HG03342 (cell line): ENCODE results near the gene TPO.
"Not testable (repeated sequence)": the region's sequence is repeated elsewhere in the genome, so short reads cannot be mapped to it uniquely, and the experiment has no call there.

Experiments used
- ATAC-seq: cut with Tn5 transposase; IDR thresholded peaks from one replicate; pipeline ENCODE4 v1.9.1; 2021; ENCODE audit warnings: mild to moderate bottlenecking, moderate library complexity; ENCODE audit not compliant: unreplicated experiment

TPO gene

DNA sequence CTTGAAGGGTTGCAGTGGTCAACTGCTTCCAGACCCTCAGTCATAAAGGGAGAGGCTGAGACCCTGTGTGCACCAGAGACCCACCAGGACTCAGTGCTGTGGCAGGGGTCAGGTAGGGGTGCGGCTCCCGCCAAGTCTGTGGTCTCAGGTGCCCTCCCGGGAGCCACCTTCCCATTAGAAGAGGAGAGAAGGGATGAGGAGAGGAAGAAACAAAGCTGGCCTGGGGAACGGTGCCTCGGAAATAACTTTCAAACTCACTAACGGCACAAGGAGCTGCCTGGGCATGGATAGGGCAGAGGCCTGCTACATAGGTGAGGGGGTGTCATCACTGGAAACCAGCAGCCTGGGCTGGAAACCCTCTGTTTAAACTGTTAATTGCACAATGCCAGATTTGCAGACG is 84.9 kb downstream of the TPO start:
- ATAC-seq, result no peak

DNA sequence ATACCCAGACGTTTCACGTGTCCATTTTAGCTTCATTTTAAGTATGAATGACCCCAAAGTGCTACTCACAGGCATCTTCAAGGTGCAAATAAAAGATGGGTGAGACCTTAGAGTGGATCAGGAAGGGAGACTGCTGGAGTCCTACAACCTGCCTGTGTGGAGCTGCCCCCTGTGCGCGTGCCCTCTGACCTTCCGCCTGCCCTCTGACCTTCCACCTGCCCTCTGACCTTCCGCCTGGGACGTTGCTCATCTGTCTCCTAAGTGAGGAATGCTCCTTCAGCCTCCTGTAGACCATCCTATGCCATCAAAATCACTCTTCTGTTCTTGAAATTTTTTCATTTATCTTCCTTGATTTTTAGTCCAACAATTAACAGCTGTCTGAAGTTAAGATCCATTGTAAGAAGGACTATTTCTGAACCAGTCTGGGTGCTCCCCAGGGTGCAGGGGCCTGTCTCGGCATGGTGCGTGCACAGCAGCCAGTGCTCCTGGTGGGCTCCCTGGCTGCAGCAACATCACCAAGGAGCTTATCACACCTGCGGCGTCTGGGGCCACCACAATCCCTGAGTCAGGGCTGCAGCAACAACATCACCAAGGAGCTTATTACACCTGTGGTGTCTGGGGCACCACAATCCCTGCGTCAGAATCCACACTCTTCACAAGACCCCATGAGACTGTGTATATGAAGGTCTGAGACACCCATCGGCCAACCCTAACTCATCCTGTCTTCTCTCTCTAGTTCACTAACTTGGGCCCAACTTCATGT is 86.0 kb downstream of the TPO start:
- no peak for ATAC-seq

DNA sequence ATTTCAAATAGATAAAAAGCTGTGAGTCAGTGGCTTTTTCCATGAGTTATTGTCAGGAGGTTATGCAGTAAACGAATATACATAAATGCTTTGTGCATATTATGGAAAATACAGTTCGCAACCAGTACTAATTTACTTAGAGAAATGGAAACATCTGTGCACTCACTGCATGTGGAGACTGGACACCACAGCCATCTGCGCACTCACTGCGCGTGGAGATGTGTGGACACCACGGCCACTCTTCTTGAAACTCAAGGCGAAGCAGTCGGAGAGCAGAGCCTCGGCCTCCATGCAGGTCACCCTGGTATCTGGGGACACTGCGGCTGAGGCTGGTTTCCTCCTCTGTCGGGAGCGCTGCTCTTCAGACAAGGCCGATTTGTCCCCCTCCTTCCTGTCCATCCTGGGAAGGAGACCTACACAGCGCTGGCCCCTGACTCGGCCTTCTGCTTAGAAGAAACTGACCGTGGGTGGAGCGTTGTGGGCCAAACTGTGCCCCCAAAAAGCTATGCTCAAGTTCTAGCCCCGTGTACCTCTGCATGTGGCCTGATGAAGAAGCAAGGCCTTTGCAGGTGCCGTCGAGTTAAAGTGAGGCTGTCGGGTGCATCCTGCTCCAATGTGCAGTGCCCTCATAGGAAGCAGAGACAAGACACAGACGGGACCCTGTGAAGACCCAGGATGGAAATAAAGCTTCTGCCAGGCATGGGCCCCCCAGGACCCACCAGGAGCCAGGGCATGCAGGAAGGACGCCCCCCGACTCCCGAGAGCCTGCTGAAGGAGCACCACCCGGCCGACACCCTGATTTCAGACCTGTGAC is 88.0 kb downstream of the TPO start:
- no peak for ATAC-seq

DNA sequence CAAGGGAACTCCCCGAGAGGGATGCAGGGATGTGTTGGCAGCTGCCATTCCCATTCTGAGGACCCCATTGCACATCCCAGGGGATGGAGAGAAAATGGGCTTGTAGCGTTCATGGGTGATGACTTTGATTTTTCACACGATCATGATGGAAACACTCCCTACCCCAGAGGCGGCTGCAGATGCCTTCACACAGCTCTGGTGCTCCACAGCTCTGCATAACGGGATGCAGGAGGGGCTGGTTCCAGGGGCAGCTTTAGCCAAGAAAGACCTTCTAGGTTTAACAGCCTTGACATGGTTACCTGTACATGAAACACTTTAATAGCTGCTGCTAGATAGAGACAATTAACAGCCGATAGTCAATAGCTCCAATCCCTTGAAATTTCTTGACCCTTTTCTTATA is 88.7 kb downstream of the TPO start:
- no peak for ATAC-seq

DNA sequence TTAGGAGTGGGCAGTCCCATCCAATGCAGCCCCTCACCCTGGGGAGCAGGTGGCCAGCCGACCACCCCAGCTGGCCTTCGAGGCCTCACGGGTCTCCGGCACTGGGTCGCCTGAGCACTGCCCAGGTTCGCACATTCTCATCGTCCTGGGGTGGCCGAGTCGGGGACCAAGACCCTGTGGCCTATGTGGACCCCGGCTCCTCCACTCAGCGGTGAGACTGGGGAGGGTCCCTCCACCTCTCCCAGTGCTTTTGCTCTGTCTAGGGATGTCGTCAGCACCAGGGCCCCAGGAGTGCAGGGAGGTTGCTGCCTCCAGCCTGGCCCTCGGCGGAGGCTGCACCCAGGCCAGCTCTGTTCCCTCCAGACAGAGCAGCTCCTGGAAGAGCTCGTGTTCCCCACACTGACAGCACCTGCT is 89.6 kb downstream of the TPO start:
- no peak for ATAC-seq

DNA sequence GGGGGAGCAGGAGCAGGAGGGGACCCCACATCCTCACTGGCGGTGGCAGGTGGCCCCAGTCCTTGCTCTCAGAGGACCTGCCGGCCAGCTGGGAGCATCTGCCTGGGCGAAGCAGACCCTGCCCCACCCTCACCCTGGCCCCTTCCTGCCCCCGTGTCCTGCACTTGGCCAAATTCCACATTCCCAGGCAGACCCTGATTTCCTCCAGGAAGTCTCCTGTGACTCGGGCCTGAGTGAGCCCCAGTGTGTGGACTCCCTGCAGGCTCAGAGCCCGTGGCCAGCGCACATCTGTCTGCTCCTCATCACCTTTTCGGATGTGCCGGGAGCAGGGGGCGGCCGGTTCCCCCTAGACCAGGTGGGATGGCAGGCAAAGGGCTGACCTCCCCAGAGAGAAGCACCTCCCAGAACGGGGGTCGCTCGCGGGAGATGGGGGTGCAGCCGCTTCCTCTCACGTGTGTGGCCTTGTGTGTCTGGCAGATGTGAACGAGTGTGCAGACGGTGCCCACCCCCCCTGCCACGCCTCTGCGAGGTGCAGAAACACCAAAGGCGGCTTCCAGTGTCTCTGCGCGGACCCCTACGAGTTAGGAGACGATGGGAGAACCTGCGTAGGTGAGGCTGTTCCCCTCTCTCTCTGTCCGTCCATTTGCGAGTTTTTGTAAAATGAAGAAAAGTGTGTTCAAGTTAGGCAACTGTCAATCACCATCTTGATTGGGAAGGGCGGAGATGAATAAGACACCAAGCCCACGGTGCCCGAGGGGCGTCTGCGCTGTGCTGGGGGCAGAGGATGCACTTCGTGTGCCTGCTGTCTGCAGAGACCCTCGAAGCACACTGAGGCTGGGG is 90.4 kb downstream of the TPO start:
- ATAC-seq, result no peak

DNA sequence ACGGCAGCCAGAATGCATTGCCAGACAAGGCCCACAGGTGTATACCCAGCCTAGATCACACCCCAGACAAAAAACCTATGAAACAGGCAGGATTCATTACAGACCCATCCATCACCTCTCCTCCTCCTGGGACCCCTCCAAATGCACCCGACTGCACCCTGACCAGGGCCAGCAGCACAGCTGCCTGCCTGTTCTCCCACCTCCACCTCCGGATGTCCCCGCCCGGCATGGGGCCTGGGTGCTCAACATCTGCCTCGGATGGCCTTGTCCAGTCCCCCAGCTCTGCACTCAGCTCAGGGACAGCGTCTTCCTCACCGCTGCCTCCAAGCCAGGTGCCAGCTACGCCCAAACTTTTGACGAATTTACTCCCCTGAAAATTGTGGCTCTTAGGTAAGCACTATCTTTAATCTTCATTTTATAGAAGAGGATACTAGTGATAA is 91.1 kb downstream of the TPO start:
- no peak for ATAC-seq

DNA sequence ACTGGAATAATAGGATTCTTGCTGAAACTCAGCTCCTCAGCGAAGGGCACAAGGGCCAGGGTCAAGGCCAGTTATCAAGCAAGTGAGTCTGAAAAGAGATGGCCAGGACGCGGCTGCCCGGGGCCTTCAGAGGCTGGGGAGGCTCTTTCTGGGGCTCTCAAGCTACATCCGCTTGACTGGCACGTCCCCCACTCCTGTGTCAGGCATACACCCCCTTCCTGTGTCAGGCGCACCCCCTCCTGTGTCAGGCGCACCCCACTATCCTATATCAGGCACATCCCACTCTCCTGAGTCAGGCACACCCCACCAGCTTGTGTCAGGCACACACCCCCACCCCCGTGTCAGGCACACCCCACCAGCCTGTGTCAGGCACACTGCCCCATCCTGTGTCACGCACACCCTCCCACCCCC is 91.8 kb downstream of the TPO start:
- ATAC-seq, result no peak

DNA sequence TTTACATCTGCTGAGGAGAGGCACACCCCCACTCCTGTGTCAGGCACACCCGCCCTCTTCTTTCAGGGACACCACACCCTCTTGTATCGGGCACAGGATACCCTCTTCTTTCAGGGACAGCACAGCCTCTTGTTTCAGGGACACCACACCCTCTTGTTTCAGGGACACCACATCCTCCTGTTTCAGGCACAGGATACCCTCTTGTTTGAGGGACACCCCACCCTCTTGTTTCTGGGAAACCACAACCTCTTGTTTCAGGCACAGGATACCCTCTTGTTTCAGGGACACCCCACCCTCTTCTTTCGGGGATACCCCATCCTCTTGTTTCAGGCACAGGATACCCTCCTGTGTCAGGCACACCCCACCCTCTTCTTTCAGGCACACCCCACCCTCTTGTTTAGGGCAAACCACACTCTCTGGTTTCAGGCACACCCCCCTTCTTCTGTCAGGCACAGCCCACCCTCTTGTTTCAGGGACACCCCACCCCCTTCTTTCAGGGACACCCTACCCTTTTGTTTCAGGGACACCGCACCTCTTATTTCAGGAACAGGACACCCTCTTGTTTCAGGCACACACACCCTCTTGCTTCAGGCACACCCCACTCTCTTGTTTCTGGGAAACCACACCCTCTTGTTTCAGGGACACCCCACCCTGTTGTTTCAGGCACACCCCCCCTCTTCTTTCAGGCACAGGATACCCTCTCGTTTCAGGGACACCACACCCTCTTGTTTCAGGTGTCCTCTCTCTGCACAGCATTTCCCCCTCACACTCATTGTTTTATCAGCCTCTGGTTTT is 96.2 kb downstream of the TPO start:
- ATAC-seq, result no peak

DNA sequence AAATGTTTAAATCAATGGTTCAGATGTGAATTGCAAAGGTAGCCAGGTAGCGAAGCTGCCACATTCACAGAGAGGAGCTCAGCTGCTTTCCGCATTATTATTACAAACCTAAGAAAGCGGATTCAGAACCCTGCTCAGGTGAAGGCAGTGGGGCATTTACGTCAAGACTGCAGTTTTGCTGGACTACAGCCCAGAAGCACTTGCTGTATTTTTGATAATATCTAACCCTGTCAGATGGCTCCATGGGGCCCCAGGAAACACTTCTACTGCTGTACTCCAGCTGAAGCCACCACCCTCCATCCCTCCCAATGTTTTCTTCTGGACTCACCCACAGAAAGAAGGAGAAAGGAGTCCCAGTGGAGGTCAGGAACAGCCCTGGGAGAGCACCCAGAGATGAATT is 96.9 kb downstream of the TPO start:
- no peak for ATAC-seq

DNA sequence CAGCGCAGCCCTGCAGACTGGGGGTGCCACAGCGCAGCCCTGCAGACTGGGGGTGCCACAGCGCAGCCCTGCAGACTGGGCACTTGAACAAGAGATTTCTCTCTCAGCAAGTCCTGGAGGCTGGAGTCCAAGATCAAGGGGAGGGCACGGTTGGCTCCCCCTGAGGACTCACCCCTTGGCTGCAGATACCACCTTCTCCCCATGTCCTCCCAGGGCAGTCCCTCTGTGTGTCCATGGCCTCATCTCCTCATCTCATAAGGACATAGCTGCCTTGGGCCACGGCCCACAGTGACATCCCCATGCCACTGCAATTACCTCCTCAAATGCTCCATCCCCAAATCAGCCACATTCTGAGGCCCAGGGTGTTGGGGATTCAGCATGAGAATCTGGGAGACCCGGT is 98.2 kb downstream of the TPO start:
- no peak for ATAC-seq

DNA sequence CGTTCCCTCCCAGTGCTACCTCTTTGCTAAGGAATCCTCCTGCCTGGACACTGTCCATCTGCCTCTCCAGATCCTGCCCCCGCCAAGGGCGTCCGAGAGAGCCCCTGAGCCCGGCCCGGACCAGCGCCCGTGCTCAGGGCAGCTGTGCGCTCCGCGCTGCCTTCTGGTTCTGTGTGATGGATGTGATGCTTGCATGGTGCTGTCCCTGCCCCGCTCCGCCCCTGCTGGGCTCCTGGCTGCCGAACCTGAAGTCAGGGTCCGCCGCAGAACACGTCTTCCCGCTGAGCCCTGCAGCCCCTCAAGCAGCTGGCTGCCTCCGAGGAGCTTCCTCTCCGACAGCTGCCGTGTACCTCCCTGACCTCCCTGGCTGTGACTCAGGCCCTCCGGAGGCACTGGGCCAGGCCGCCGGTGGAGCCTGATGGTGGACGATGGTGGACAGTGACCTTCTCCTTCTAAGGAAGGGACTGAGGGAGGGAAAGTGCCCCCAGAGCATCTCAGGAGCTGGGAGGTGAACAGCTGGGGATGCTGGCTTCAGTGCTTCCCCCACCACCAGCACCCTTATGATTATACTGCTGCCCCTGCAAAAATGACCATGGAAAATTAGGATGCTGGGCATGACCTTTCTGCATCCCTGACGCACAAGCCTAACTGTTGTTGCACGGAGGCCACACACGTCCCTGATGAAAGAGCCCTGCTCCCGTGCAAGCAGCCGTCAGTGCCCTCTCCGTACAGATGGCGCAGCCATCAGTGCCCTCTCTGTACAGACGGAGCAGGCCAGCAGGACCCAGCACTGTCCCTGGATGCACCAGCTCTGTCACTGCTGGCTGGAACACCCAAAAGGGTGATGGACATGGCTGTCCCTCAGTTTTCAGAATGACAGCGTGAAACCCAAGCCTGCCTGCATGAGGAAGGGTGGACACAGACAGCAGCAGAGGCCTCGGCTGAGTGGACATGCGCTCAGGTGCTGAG is 99.3 kb downstream of the TPO start:
- ATAC-seq, result no peak

DNA sequence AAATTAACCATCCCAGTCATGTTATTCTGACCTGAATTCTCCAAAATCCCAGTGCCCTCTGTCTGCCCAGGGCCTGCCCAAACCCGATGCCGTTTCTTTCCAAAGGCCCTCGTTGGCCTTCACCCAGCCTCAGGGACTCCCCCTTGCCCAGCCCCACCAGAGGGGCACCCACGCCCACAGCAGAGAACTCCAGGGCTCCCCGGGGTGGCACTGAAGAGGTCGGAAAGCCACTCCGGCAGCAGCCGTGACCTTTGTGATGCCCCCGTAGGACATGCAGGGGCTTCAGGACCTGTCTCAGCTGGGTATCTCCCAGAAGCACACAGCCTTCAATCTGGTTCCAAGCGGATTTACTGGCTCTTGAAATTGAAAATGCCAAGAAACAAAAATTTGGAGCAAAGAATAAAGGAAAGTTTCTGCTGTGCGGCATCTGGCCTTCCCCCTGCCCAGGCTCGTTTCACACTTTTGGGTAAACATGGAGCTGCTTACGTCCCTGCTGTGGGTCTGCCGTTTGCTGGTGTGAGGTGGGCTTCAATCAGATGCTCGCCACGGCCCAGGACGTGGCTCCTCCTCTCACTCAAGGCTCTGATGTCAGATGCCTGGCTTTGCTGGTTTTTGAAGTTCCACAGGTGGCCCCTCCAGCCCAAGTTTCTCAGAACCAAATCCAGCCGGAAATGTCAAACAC is 101.3 kb downstream of the TPO start:
- no peak for ATAC-seq

DNA sequence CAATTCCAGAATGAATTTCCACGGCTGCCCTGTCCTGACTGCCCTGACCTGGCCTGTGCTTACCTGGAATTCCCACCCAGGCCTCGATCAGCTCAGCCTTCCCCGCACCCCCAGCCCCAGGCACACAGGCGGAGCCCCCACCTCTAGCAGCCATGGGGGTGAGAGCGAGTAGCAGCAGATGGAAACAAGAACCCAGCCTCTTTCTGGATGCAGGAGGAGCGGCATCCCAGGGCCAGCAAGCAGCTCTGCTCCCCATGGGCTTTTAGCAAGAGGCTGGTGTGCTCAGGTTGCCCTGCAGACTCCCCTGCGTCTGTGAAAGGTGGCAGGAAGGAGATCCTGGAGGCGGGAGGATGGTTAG is 101.8 kb downstream of the TPO start:
- no peak for ATAC-seq

DNA sequence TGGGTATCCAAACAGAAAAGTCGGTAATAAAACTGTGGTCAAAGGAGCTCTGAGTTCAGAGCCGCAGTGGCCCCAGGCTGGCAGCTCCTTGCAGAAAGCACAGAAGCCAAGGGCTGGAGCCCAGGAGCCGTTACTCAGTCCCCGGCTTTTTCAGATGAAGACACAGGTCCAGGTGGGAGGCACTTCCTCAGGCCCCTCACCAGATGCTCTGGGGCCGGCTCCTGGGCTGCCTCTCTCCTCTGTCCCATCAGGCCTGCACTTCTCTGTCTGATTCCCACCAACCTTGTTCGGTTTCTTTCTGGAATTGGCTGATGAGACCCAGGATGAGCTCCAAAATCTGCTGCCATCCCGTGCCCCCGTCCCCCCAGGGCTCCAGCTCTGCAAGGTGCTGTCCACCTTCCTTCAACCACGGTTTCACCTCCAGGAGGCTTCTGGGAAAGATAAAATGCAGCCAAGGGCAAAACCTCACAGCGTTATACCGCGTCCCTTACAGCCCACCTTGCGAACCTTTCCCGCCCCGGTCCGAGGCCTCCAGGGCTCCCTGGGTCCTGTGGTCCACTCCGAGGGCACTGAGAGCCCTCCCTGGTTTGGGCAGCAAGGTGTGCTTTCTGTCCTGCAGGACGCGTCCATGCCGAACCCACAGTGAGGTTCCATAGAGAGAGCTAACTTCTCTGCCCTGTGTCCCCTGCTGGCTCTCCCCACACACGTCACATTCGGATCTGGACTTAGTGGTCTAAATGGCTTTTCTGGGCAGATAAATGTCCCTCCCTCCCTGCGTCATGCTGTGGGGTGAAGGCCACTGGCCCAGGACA is 102.9 kb downstream of the TPO start:
- ATAC-seq, result no peak

DNA sequence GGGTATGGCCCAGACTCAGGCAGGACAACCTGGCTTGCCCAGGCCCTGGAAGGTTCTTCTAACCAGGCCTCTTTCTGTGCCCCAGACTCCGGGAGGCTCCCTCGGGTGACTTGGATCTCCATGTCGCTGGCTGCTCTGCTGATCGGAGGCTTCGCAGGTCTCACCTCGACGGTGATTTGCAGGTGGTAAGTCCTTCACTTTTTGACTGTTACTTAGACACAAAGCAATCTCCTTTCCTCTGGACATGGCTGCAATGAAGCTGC is 103.5 kb downstream of the TPO start:
- no peak for ATAC-seq

DNA sequence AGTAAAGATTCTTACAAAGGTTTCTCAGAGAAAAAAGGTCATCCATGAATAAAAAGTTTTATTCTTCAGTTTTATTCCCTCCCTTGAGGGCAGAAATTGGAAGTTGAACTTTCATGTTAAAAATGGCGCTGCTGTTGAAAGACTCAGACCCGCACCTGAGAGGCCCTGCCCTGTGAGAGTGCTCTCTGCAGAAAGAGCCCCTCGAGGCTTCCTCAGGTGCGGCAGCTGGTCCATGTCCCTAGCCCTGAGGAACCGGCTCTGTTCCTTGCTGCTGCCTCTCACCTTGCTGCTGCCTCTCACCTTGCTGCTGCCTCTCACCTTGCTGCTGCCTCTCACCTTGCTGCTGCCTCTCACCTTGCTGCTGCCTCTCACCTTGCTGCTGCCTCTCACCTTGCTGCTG is 104.0 kb downstream of the TPO start:
- ATAC-seq, result not testable (repeated sequence)

DNA sequence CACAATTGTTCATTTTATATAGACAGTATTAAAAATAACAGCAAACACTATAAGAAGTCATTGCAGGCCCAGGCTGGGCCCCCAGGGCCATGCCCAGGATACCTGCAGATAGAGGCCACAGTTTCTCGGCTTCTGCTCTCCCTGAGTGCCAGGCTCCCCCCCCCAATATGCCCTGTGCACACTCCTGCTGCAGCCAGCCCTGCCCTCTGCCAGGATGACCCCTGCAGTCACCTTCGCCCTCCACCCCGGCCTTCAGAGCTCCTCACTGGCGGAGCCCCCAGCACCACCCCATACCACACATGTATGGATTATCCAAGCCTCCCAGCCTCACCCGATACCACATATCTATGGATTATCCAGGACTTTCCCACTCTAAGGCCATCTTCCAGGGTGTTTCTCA is 104.5 kb downstream of the TPO start:
- no peak for ATAC-seq
